GM23248 (cell line): ENCODE measurements around the gene ZNF580. TPM values are rescaled to one million over a fixed set of nuclear protein-coding genes. Genes with fewer than 3 reads are reported as not detected.

Experiments used
- DNase-seq: peaks from one replicate; pipeline ENCODE4 v3.0.0-alpha.2; 2015
- H2AFZ ChIP-seq: fragments of 200-600 bp; sonication (generic); 2 replicates; pipeline ENCODE4 v1.6.1; 2016; ENCODE audit warnings: antibody characterized with exemption
- H3F3A ChIP-seq: fragments of 200-600 bp; sonication (generic); 2 replicates; pipeline ENCODE4 v1.6.1; 2016; ENCODE audit warnings: mild to moderate bottlenecking, antibody characterized with exemption, mixed run types; ENCODE audit not compliant: insufficient read depth
- H3K27ac ChIP-seq: fragments of 200-600 bp; sonication (generic); 2 replicates; pipeline ENCODE4 v1.5.1; 2016; ENCODE audit warnings: mild to moderate bottlenecking
- H3K27me3 ChIP-seq: fragments of 200-600 bp; sonication (generic); replicated peaks from 2 replicates; pipeline ENCODE4 v1.6.1; 2016; ENCODE audit warnings: mild to moderate bottlenecking; ENCODE audit not compliant: insufficient read depth
- H3K36me3 ChIP-seq: fragments of 200-600 bp; sonication (generic); 2 replicates; pipeline ENCODE4 v1.6.1; 2016; ENCODE audit warnings: low read depth, mild to moderate bottlenecking
- H3K4me1 ChIP-seq: fragments of 200-600 bp; sonication (generic); 2 replicates; pipeline ENCODE4 v1.6.1; 2016; ENCODE audit warnings: mild to moderate bottlenecking; ENCODE audit not compliant: insufficient read depth
- H3K4me2 ChIP-seq: fragments of 200-600 bp; sonication (generic); one replicate; pipeline ENCODE4 v1.6.1; 2016; ENCODE audit warnings: mild to moderate bottlenecking; ENCODE audit not compliant: unreplicated experiment
- H3K4me3 ChIP-seq: fragments of 200-600 bp; sonication (generic); 2 replicates; pipeline ENCODE4 v1.5.1; 2016; ENCODE audit warnings: mild to moderate bottlenecking
- H3K79me2 ChIP-seq: fragments of 200-600 bp; sonication (generic); 2 replicates; pipeline ENCODE4 v1.6.1; 2016; ENCODE audit warnings: mild to moderate bottlenecking; ENCODE audit not compliant: insufficient read depth
- H3K9ac ChIP-seq: fragments of 200-600 bp; sonication (generic); 2 replicates; pipeline ENCODE4 v1.6.1; 2016; ENCODE audit warnings: mild to moderate bottlenecking
- H3K9me2 ChIP-seq: fragments of 200-600 bp; sonication (generic); 2 replicates; pipeline ENCODE4 v1.6.1; 2016; ENCODE audit warnings: mixed run types, mild to moderate bottlenecking, moderate library complexity; ENCODE audit not compliant: insufficient read depth
- H3K9me3 ChIP-seq: fragments of 200-600 bp; sonication (generic); one replicate; pipeline ENCODE4 v1.6.1; 2017; ENCODE audit warnings: low read depth
- H4K20me1 ChIP-seq: fragments of 200-600 bp; sonication (generic); 2 replicates; pipeline ENCODE4 v1.6.0; 2016; ENCODE audit not compliant: insufficient read depth
- EZH2 ChIP-seq: fragments of 200-600 bp; sonication (generic); IDR thresholded peaks from 2 replicates; pipeline ENCODE4 v1.6.1; 2018; ENCODE audit warnings: antibody characterized with exemption, mild to moderate bottlenecking; ENCODE audit not compliant: insufficient read depth, poor library complexity, severe bottlenecking
- EZH2phosphoT487 ChIP-seq: fragments of 200-600 bp; sonication (generic); IDR thresholded peaks from 2 replicates; pipeline ENCODE4 v1.6.1; 2018; ENCODE audit warnings: antibody characterized with exemption, moderate library complexity, mild to moderate bottlenecking, low read depth; ENCODE audit not compliant: insufficient read depth
- WGBS, 2 experiments: methylation state at CpG; one replicate each; pipeline ENCODE4 v1.1.6; 2015 to 2017; ENCODE audit warnings: low lambda C conversion rate in 2 of 2, low coverage in 1 of 2; ENCODE audit errors: missing lambda C conversion rate in 2 of 2; 5-methylcytosine and 5-hydroxymethylcytosine counted together
- in situ Hi-C: fragments of 300-500 bp; cut with MboI; formaldehyde crosslinking; loops from 2 replicates; pipeline ENCODE4 v1.15.0; 2020
- polyA plus RNA-seq: library from polyadenylated mRNA; unstranded; fragments of >200 nt; fragmentation: Nextera tagmentation; extraction: Ambion mirVana; gene quantifications from 2 replicates; pipeline ENCODE4 v1.2.1, GENCODE V29; 2016
- total RNA-seq: library from RNA; depleted of rRNA; stranded (reverse); fragments of >200 nt; shearing (Covaris generic); gene quantifications from 2 replicates; pipeline ENCODE4 v1.2.3, GENCODE V29; 2014; rRNA removed

Gene ZNF580, protein sequence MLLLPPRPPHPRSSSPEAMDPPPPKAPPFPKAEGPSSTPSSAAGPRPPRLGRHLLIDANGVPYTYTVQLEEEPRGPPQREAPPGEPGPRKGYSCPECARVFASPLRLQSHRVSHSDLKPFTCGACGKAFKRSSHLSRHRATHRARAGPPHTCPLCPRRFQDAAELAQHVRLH
- 7.0 and 11.7 TPM in 2 replicates for total RNA-seq
- polyA plus RNA-seq: 43.1 and 44.0 TPM in 2 replicates

DNA sequence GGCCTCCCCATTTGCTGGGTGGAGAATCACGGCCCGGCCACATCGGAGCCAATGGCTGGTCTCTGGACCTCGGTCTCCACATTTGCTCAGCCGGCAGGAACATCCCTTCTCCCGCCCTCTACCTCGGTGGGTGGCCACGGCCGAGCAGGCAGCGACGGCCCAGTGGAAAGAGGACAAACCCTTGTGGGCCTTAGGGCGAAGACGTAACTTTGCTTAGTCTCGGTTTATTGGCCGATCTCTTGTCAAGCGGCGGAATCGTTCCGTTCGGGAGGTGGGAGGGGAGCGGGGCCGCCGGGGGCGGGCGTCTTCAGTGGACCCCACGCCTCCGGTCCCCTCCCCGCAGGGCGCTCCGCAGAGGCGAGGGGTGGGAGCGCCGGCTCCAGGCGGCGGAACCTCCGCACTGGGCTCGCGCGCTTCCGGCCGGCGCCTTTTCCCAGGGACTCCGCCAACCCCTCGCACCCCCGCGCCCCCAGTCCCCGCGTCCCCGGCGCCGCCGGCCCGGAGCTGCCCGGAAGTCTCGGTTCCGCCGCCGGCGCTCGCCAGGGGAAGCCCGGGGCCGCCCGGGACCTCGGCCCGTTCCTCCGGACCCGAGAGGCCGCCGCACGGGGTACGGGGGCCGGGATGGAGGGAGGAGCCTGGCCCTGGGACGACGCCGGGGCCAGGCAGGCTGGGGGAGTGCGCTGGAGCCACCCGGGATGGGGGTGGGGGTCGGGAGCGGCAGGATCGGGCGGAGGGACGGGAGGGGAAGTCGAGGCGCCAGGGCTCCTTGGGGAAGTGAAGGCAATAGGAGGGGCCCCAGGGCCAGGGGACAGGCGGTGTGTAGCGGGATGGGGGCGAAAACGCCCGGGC lies at the start of gene ZNF580:
TSS of gene ZNF580 (plus strand) at position 426 of the 849 bp plus-strand sequence. CDS start 1,507 bp downstream, outside the sequence.
- Histone ChIP-seq H3K79me2 (peaks cover 69% of the 10 kb centered on the region), H3F3A (peaks cover 34% of the 10 kb centered on the region), H4K20me1 (no peaks in the 10 kb centered on the region), H3K27me3 (no peaks in the 10 kb centered on the region), H2AFZ (peak within 1 kb of the TSS; percentile 64), H3K4me2 (peak within 1 kb of the TSS; percentile 90), H3K4me1 (peaks cover 27% of the 10 kb centered on the region), H3K36me3 (peaks cover 10% of the 10 kb centered on the region; the same call in 1 of the 2 replicates), H3K27ac (peak within 1 kb of the TSS; percentile 80), H3K9me3 (no peaks in the 10 kb centered on the region), H3K4me3 (peak within 1 kb of the TSS; percentile 87), H3K9ac (peak within 1 kb of the TSS; percentile 87), H3K9me2 (no peaks in the 10 kb centered on the region)
- in situ Hi-C loops: loop anchor here (25.0 kb wide), 1 partner anchor 504 kb away; the partner anchor contains the start of gene TNNT1
- WGBS, 2 experiments: 0 to 2% methylated on average over 12 to 85 of the region's 89 CpGs
- DNase-seq: peak; percentile 78
- no peak for TF ChIP-seq EZH2
- TF ChIP-seq EZH2phosphoT487: no peak

DNA sequence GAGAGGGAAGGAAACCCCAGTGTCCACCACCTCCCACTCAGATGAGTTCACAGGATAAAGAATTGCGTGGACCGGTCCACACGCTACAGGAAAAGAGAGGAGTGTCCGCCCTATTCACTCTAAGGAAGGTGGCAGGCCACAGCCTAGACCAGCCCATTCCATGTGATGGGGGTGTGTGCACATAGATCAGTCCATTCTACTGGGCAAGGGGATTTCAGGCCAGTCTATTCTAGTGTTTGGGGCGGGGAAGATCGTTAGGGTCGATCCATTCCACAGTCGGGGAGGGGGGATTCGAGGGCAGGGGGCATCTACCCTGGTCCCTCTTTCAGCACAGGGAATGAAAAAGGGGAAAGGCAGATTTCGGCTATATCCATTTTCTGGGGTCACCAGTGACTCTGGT lies 49.2 kb upstream of the ZNF580 start:
- Histone ChIP-seq H3K27ac (no peak overlapping the region), H3K36me3 (no peaks in the 10 kb centered on the region), H3K79me2 (no peaks in the 10 kb centered on the region), H3K9me3 (no peaks in the 10 kb centered on the region), H3K4me1 (no peaks in the 10 kb centered on the region), H3K9ac (no peak overlapping the region), H2AFZ (no peak overlapping the region), H3K27me3 (no peaks in the 10 kb centered on the region), H4K20me1 (no peaks in the 10 kb centered on the region), H3K4me3 (no peak overlapping the region), H3K9me2 (no peaks in the 10 kb centered on the region), H3F3A (no peaks in the 10 kb centered on the region), H3K4me2 (no peak overlapping the region)
- in situ Hi-C loops: no loop called here
- TF ChIP-seq EZH2phosphoT487 (no peak), EZH2 (no peak)
- WGBS, 2 experiments: 92 to 94% methylated on average over 10 of the region's 10 CpGs
- DNase-seq: no peak

DNA sequence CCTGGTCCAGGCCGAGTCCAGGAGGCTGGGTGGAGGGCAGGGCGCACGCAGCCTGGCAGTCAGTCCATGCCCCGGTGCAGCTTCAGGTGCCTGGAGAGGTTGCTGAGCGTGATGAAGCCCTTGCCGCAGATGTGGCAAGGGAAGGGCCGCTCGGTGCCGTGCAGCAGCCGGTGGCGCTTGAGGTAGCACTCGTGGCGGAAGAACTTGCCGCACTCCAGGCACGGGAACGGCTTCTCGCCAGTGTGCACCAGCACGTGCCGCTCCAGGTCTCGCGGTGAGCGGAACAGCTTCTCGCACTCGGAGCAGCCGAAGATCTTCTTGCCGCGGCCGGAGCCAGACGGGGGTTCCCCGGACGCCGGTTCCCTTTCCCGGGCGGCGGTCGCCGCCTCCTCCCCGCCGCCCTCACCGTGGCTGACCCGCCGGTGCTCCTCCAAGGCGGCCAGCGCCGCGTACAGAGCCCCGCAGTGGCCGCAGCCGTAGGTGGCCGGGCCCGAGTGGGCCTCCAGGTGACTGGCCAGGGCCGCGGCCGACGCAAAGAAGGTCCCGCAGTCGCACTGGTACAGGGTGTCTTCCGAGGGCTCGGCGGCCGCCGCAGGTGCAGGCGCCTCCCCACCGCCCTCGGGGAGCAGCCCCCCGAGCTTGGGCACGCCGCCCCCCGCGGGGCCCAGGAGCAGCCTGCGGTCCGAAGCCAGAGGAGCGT lies 48.3 kb upstream of the ZNF580 start:
- no peaks in the 10 kb centered on the region for H3K79me2 ChIP-seq
- H3K4me2 ChIP-seq: no peak overlapping the region
- no peaks in the 10 kb centered on the region for H3K27me3 ChIP-seq
- H3K9ac ChIP-seq: no peak overlapping the region
- no peaks in the 10 kb centered on the region for H3K9me2 ChIP-seq
- TF ChIP-seq EZH2 (no peak), EZH2phosphoT487 (no peak)
- H3K9me3 ChIP-seq: no peaks in the 10 kb centered on the region
- H3K27ac ChIP-seq: no peak overlapping the region
- H3K36me3 ChIP-seq: no peaks in the 10 kb centered on the region
- H2AFZ ChIP-seq: no peak overlapping the region
- H4K20me1 ChIP-seq: no peaks in the 10 kb centered on the region
- H3K4me1 ChIP-seq: no peaks in the 10 kb centered on the region
- no peak overlapping the region for H3K4me3 ChIP-seq
- WGBS, 2 experiments: 88 to 97% methylated on average over 26 to 73 of the region's 73 CpGs
- no peaks in the 10 kb centered on the region for H3F3A ChIP-seq
- in situ Hi-C loops: no loop called here
- no peak for DNase-seq

DNA sequence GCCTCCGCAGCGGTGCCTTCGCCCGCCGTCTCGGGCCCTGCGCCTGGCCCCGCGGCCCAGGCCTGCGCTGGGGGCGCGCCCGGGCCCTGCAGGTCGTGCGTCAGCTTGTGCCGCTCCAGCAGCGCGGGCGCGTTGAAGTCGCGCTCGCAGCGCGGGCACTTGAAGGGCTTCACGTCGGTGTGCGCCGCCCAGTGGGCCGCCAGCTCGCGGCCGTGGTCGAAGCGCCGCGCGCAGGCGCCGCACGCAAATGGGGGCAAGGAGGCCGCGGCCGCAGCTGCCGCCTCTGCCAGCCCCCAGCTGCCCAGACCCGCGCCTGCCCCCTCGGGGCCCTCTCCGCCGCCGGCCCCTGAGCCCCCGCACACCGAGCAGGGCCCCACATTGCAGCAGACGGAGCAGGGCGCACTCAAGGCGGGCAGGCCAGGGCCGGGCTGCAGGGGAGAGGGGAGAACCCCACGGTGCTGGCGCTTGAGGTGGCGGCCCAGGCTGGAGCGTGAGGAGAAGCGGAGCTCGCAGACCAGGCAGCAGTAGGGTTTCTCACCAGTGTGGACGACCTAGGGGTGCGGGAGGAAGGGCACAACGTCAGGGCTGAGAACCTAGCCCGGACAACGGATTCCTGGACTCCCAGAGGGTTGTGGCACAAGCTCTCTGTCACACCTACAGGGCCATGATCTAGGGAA lies 47.6 kb upstream of the ZNF580 start:
- no peak overlapping the region for H3K27ac ChIP-seq
- H3K79me2 ChIP-seq: no peaks in the 10 kb centered on the region
- no peak overlapping the region for H3K4me2 ChIP-seq
- H3F3A ChIP-seq: no peaks in the 10 kb centered on the region
- no peaks in the 10 kb centered on the region for H3K4me1 ChIP-seq
- H2AFZ ChIP-seq: no peak overlapping the region
- no peaks in the 10 kb centered on the region for H3K36me3 ChIP-seq
- no peak overlapping the region for H3K4me3 ChIP-seq
- in situ Hi-C loops: no loop called here
- no peaks in the 10 kb centered on the region for H3K9me3 ChIP-seq
- H3K9me2 ChIP-seq: no peaks in the 10 kb centered on the region
- no peaks in the 10 kb centered on the region for H4K20me1 ChIP-seq
- H3K27me3 ChIP-seq: no peaks in the 10 kb centered on the region
- TF ChIP-seq EZH2phosphoT487: no peak
- TF ChIP-seq EZH2: no peak
- no peak overlapping the region for H3K9ac ChIP-seq
- no peak for DNase-seq
- WGBS, 2 experiments: 90 to 96% methylated on average over 26 to 68 of the region's 68 CpGs
